Measurements from ENCODE around the gene GPR158. TPM values are rescaled to one million over a fixed set of nuclear protein-coding genes. Genes with fewer than 3 reads are reported as not detected.

The GPR158 gene
- total and polyA plus RNA-seq, 4 donors, result 0.03 to 0.08 TPM; not detected in 2

DNA sequence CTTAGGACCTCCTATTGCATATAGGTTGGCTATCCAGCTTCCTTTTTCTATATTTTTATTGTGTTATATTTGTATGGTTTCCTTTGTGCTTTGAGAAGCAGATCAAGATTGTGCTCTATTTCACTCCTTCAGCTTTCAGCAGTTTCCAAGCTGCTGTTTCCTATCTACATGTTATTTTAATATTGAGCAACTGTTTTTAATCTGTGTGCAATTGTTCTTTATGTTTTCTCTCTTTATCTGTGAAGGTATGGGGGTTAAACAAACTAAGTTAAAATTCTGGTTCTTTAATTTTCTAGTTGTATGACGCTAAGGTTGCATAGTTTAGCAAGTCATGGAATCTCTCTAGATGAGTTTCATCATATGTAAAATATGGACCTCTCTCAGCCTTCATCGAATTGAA, 251.0 kb downstream of the GPR158 start:
- H3K27ac ChIP-seq (ENCODE audit: low read depth in 1 of 2, low read length in 2 of 2), result no peak overlapping the region
- no peak overlapping the region for H3K9ac ChIP-seq (ENCODE audit: low read depth in 1 of 2, low read length in 2 of 2)
- no peak for TF ChIP-seq HNF4A (conservative IDR thresholded peaks at IDR 0.05)
- TF ChIP-seq JUND (IDR thresholded peaks at IDR 0.05), result no peak
- TF ChIP-seq, protein P1, sequence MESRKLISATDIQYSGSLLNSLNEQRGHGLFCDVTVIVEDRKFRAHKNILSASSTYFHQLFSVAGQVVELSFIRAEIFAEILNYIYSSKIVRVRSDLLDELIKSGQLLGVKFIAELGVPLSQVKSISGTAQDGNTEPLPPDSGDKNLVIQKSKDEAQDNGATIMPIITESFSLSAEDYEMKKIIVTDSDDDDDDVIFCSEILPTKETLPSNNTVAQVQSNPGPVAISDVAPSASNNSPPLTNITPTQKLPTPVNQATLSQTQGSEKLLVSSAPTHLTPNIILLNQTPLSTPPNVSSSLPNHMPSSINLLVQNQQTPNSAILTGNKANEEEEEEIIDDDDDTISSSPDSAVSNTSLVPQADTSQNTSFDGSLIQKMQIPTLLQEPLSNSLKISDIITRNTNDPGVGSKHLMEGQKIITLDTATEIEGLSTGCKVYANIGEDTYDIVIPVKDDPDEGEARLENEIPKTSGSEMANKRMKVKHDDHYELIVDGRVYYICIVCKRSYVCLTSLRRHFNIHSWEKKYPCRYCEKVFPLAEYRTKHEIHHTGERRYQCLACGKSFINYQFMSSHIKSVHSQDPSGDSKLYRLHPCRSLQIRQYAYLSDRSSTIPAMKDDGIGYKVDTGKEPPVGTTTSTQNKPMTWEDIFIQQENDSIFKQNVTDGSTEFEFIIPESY (IDR thresholded peaks at IDR 0.05), result no peak
- TF ChIP-seq, protein P2, sequence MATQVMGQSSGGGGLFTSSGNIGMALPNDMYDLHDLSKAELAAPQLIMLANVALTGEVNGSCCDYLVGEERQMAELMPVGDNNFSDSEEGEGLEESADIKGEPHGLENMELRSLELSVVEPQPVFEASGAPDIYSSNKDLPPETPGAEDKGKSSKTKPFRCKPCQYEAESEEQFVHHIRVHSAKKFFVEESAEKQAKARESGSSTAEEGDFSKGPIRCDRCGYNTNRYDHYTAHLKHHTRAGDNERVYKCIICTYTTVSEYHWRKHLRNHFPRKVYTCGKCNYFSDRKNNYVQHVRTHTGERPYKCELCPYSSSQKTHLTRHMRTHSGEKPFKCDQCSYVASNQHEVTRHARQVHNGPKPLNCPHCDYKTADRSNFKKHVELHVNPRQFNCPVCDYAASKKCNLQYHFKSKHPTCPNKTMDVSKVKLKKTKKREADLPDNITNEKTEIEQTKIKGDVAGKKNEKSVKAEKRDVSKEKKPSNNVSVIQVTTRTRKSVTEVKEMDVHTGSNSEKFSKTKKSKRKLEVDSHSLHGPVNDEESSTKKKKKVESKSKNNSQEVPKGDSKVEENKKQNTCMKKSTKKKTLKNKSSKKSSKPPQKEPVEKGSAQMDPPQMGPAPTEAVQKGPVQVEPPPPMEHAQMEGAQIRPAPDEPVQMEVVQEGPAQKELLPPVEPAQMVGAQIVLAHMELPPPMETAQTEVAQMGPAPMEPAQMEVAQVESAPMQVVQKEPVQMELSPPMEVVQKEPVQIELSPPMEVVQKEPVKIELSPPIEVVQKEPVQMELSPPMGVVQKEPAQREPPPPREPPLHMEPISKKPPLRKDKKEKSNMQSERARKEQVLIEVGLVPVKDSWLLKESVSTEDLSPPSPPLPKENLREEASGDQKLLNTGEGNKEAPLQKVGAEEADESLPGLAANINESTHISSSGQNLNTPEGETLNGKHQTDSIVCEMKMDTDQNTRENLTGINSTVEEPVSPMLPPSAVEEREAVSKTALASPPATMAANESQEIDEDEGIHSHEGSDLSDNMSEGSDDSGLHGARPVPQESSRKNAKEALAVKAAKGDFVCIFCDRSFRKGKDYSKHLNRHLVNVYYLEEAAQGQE (IDR thresholded peaks at IDR 0.05), result no peak
- no peak for TF ChIP-seq RAD21 (IDR thresholded peaks at IDR 0.05)
- TF ChIP-seq FOXA2 (IDR thresholded peaks at IDR 0.05), result no peak
- TF ChIP-seq TAF1 (conservative IDR thresholded peaks at IDR 0.05), result no peak
- no peak for TF ChIP-seq GABPA (IDR thresholded peaks at IDR 0.05 in 1 of 2, conservative IDR thresholded peaks at IDR 0.05 in 1 of 2)
- TF ChIP-seq, protein P3, sequence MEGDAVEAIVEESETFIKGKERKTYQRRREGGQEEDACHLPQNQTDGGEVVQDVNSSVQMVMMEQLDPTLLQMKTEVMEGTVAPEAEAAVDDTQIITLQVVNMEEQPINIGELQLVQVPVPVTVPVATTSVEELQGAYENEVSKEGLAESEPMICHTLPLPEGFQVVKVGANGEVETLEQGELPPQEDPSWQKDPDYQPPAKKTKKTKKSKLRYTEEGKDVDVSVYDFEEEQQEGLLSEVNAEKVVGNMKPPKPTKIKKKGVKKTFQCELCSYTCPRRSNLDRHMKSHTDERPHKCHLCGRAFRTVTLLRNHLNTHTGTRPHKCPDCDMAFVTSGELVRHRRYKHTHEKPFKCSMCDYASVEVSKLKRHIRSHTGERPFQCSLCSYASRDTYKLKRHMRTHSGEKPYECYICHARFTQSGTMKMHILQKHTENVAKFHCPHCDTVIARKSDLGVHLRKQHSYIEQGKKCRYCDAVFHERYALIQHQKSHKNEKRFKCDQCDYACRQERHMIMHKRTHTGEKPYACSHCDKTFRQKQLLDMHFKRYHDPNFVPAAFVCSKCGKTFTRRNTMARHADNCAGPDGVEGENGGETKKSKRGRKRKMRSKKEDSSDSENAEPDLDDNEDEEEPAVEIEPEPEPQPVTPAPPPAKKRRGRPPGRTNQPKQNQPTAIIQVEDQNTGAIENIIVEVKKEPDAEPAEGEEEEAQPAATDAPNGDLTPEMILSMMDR (IDR thresholded peaks at IDR 0.05; ENCODE audit: low read depth, low read length, missing input control), result no peak
- TF ChIP-seq YY1 (IDR thresholded peaks at IDR 0.05), result no peak
- no peak for TF ChIP-seq NR2F2 (IDR thresholded peaks at IDR 0.05)
- TF ChIP-seq SP1 (IDR thresholded peaks at IDR 0.05), result no peak
- no peaks in the 10 kb centered on the region for H3K36me3 ChIP-seq (ENCODE audit: control insufficient read depth in 4 of 4, insufficient read depth in 3 of 4, low read depth in 1 of 4, low read length in 3 of 4)
- WGBS, result 53% methylated on average over 2 of the region's 2 CpGs
- H3K4me1 ChIP-seq (ENCODE audit: control insufficient read depth in 4 of 4, insufficient read depth in 4 of 4, low read length in 3 of 4), result no peaks in the 10 kb centered on the region
- no peak overlapping the region for H3K4me3 ChIP-seq (ENCODE audit: low read depth in 1 of 3, low read length in 3 of 3)
- H3K27me3 ChIP-seq (ENCODE audit: control insufficient read depth in 4 of 4, insufficient read depth in 4 of 4, low read length in 3 of 4), result peaks cover 0 to 3% (median 0%) of the 10 kb centered on the region in 4 donors
- no peak for DNase-seq (ENCODE audit: low spot score)
- H3K9me3 ChIP-seq (ENCODE audit: control insufficient read depth in 4 of 4, low read length in 3 of 4), result peaks cover 0 to 2% (median 0%) of the 10 kb centered on the region in 4 donors

DNA sequence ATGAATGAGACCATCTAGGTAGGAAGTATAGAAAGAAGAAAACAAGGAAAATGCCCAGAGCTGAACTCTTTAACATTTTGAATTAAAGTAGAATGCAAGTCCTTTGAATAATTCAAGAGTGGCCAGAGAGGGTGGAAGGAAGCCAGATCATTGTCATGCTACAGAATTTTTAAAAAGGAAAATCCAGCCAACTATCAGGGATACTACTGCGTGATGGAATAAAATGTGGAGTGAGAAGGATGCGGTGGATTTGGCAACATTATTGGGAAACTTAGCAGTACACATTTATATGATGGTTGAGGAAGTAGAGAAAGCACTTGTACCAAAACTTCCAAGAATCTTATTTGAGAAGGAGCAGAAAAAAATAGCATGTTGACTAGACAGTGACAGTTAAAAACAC, 261.6 kb downstream of the GPR158 start:
- 80% methylated on average over 2 of the region's 2 CpGs for WGBS
- no peak overlapping the region for H3K4me3 ChIP-seq (ENCODE audit: low read depth in 1 of 3, low read length in 3 of 3)
- no peak overlapping the region for H3K27ac ChIP-seq (ENCODE audit: low read depth in 1 of 2, low read length in 2 of 2)
- H3K27me3 ChIP-seq (ENCODE audit: control insufficient read depth in 4 of 4, insufficient read depth in 4 of 4, low read length in 3 of 4), result no peaks in the 10 kb centered on the region
- no peaks in the 10 kb centered on the region for H3K36me3 ChIP-seq (ENCODE audit: control insufficient read depth in 4 of 4, insufficient read depth in 3 of 4, low read depth in 1 of 4, low read length in 3 of 4)
- H3K9me3 ChIP-seq (ENCODE audit: control insufficient read depth in 4 of 4, low read length in 3 of 4), result peaks cover 0 to 1% (median 0%) of the 10 kb centered on the region in 4 donors
- H3K4me1 ChIP-seq (ENCODE audit: control insufficient read depth in 4 of 4, insufficient read depth in 4 of 4, low read length in 3 of 4), result no peaks in the 10 kb centered on the region
- TF ChIP-seq, protein P4, sequence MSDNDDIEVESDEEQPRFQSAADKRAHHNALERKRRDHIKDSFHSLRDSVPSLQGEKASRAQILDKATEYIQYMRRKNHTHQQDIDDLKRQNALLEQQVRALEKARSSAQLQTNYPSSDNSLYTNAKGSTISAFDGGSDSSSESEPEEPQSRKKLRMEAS (IDR thresholded peaks at IDR 0.05), result no peak
- TF ChIP-seq, protein P1 (IDR thresholded peaks at IDR 0.05), result no peak
- TF ChIP-seq, protein P5, sequence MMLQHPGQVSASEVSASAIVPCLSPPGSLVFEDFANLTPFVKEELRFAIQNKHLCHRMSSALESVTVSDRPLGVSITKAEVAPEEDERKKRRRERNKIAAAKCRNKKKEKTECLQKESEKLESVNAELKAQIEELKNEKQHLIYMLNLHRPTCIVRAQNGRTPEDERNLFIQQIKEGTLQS (IDR thresholded peaks at IDR 0.05), result no peak
- TF ChIP-seq NR2F2 (IDR thresholded peaks at IDR 0.05), result no peak
- no peak for TF ChIP-seq SP1 (IDR thresholded peaks at IDR 0.05)
- TF ChIP-seq HNF4A (conservative IDR thresholded peaks at IDR 0.05), result no peak
- TF ChIP-seq, protein P2 (IDR thresholded peaks at IDR 0.05), result no peak
- TF ChIP-seq FOXA2 (IDR thresholded peaks at IDR 0.05), result no peak
- no peak for TF ChIP-seq JUND (IDR thresholded peaks at IDR 0.05)
- TF ChIP-seq GABPA (IDR thresholded peaks at IDR 0.05 in 1 of 2, conservative IDR thresholded peaks at IDR 0.05 in 1 of 2), result no peak
- no peak for TF ChIP-seq HNF4G (IDR thresholded peaks at IDR 0.05)
- no peak for TF ChIP-seq RAD21 (IDR thresholded peaks at IDR 0.05)
- no peak for TF ChIP-seq RXRA (IDR thresholded peaks at IDR 0.05)
- no peak for TF ChIP-seq EGR1 (IDR thresholded peaks at IDR 0.05; ENCODE audit: low read depth in 2 of 2)
- DNase-seq (ENCODE audit: low spot score), result no peak
- no peak overlapping the region for H3K9ac ChIP-seq (ENCODE audit: low read depth in 1 of 2, low read length in 2 of 2)
